Skeletal muscle tissue (tissue), 4 donors: ENCODE data around the gene NUAK1. TPM values are rescaled to one million over a fixed set of nuclear protein-coding genes. Genes with fewer than 3 reads are reported as not detected.

Source experiments
- H3K27ac ChIP-seq: one replicate; pipeline ENCODE4 v1.7.0; 2013; ENCODE audit warnings: mild to moderate bottlenecking, low read depth, low read length, inconsistent platforms
- H3K27me3 ChIP-seq, 3 donors: one replicate each; pipeline ENCODE4 v1.7.0; 2013; ENCODE audit warnings: low read length in 3 of 3; ENCODE audit not compliant: control insufficient read depth in 3 of 3, insufficient read depth in 3 of 3
- H3K36me3 ChIP-seq, 3 donors: one replicate each; pipeline ENCODE4 v1.7.0; 2013; ENCODE audit warnings: low read length in 3 of 3; ENCODE audit not compliant: control insufficient read depth in 3 of 3, insufficient read depth in 3 of 3
- H3K4me1 ChIP-seq, 3 donors: one replicate each; pipeline ENCODE4 v1.7.0; 2013; ENCODE audit warnings: low read length in 3 of 3, mild to moderate bottlenecking in 3 of 3; ENCODE audit not compliant: control insufficient read depth in 3 of 3, insufficient read depth in 3 of 3
- H3K4me3 ChIP-seq, 3 donors: one replicate each; pipeline ENCODE4 v1.7.0; 2013; ENCODE audit warnings: low read length in 3 of 3
- H3K9ac ChIP-seq, 3 donors: one replicate each; pipeline ENCODE4 v1.7.0; 2013; ENCODE audit warnings: low read length in 3 of 3, mild to moderate bottlenecking in 3 of 3, moderate library complexity in 2 of 3, low read depth in 1 of 3
- H3K9me3 ChIP-seq, 3 donors: one replicate each; pipeline ENCODE4 v1.7.0; 2013; ENCODE audit warnings: low read length in 3 of 3; ENCODE audit not compliant: control insufficient read depth in 3 of 3
- total RNA-seq: library from RNA; depleted of rRNA; stranded (reverse); fragments of >200 nt; gene quantifications from one replicate; pipeline ENCODE4 v1.2.3, GENCODE V29; 2014
- donor health status: Osteomylitis.

NUAK1 gene
- total RNA-seq, 1 donor from 2014 or later, result 9.4 TPM

GRCh38 chr12:106044773-106045172 is 94.0 kb downstream of the NUAK1 start:
- H3K27me3 ChIP-seq, result no peaks in the 10 kb centered on the region
- peaks cover 0 to 3% (median 0%) of the 10 kb centered on the region in 3 donors for H3K4me1 ChIP-seq
- H3K9ac ChIP-seq, result no peak overlapping the region
- no peaks in the 10 kb centered on the region for H3K36me3 ChIP-seq
- no peak overlapping the region for H3K4me3 ChIP-seq
- H3K27ac ChIP-seq, result no peak overlapping the region
- no peaks in the 10 kb centered on the region for H3K9me3 ChIP-seq

GRCh38 chr12:106042037-106042436 is 96.7 kb downstream of the NUAK1 start:
- Histone ChIP-seq H3K9me3 (no peaks in the 10 kb centered on the region), H3K4me3 (no peak overlapping the region), H3K36me3 (no peaks in the 10 kb centered on the region)

GRCh38 chr12:106040521-106040920 is 98.2 kb downstream of the NUAK1 start:
- Histone ChIP-seq H3K27me3 (no peaks in the 10 kb centered on the region), H3K4me3 (no peak overlapping the region), H3K4me1 (peaks cover 0 to 10% (median 7%) of the 10 kb centered on the region in 3 donors), H3K36me3 (no peaks in the 10 kb centered on the region), H3K27ac (no peak overlapping the region), H3K9me3 (no peaks in the 10 kb centered on the region), H3K9ac (peak overlapping the region in 1 of 3 donors; percentile 11)

More at GRCh38 chr12:106042037-106042436, 96.7 kb downstream of the NUAK1 start:
- Histone ChIP-seq H3K27me3 (no peaks in the 10 kb centered on the region), H3K27ac (no peak overlapping the region), H3K9ac (no peak overlapping the region), H3K4me1 (peaks cover 0 to 10% (median 7%) of the 10 kb centered on the region in 3 donors)

- H3K27ac ChIP-seq, result no peak overlapping the region
- H3K9me3 ChIP-seq, result no peaks in the 10 kb centered on the region
- H3K4me1 ChIP-seq, result peaks cover 0 to 10% (median 7%) of the 10 kb centered on the region in 3 donors
- no peaks in the 10 kb centered on the region for H3K27me3 ChIP-seq
- peak overlapping the region in 2 of 3 donors; percentile 11 to 34 for H3K9ac ChIP-seq
- no peak overlapping the region for H3K4me3 ChIP-seq
- H3K36me3 ChIP-seq, result no peaks in the 10 kb centered on the region
Measured at GRCh38 chr12:106039646-106040404, 98.9 kb downstream of the NUAK1 start.

- H3K27me3 ChIP-seq, result no peaks in the 10 kb centered on the region
- no peak overlapping the region for H3K27ac ChIP-seq
- H3K4me1 ChIP-seq, result peaks cover 0 to 10% (median 7%) of the 10 kb centered on the region in 3 donors
- H3K4me3 ChIP-seq, result no peak overlapping the region
- H3K36me3 ChIP-seq, result no peaks in the 10 kb centered on the region
- H3K9ac ChIP-seq, result peak overlapping the region in 1 of 3 donors; percentile 34
- H3K9me3 ChIP-seq, result no peaks in the 10 kb centered on the region
Measured at GRCh38 chr12:106039242-106039641, 99.5 kb downstream of the NUAK1 start.

GRCh38 chr12:106037524-106038298 is 101.0 kb downstream of the NUAK1 start:
- peaks cover 0 to 10% (median 7%) of the 10 kb centered on the region in 3 donors for H3K4me1 ChIP-seq
- H3K9ac ChIP-seq, result no peak overlapping the region

GRCh38 chr12:106035421-106035820 is 103.3 kb downstream of the NUAK1 start:
- no peak overlapping the region for H3K4me3 ChIP-seq
- H3K9ac ChIP-seq, result no peak overlapping the region
- no peaks in the 10 kb centered on the region for H3K27me3 ChIP-seq
- H3K36me3 ChIP-seq, result no peaks in the 10 kb centered on the region
- H3K4me1 ChIP-seq, result peaks cover 0 to 10% (median 9%) of the 10 kb centered on the region in 3 donors
- H3K9me3 ChIP-seq, result no peaks in the 10 kb centered on the region
- H3K27ac ChIP-seq, result no peak overlapping the region

More at GRCh38 chr12:106037524-106038298, 101.0 kb downstream of the NUAK1 start:
- no peaks in the 10 kb centered on the region for H3K36me3 ChIP-seq
- H3K4me3 ChIP-seq, result no peak overlapping the region
- no peaks in the 10 kb centered on the region for H3K9me3 ChIP-seq
- H3K27ac ChIP-seq, result no peak overlapping the region
- H3K27me3 ChIP-seq, result no peaks in the 10 kb centered on the region

GRCh38 chr12:106034316-106034715 is 104.4 kb downstream of the NUAK1 start:
- Histone ChIP-seq H3K36me3 (no peaks in the 10 kb centered on the region), H3K27ac (no peak overlapping the region), H3K27me3 (no peaks in the 10 kb centered on the region), H3K9ac (no peak overlapping the region), H3K4me3 (no peak overlapping the region), H3K9me3 (no peaks in the 10 kb centered on the region), H3K4me1 (peaks cover 0 to 6% (median 3%) of the 10 kb centered on the region in 3 donors)

- Histone ChIP-seq H3K36me3 (no peaks in the 10 kb centered on the region), H3K27me3 (no peaks in the 10 kb centered on the region), H3K9me3 (no peaks in the 10 kb centered on the region), H3K9ac (no peak overlapping the region), H3K27ac (no peak overlapping the region), H3K4me1 (peaks cover 0 to 2% (median 0%) of the 10 kb centered on the region in 3 donors), H3K4me3 (no peak overlapping the region)
Measured at GRCh38 chr12:106033161-106033675, 105.5 kb downstream of the NUAK1 start.

GRCh38 chr12:106032623-106032925 is 106.2 kb downstream of the NUAK1 start:
- no peak overlapping the region for H3K27ac ChIP-seq
- H3K9ac ChIP-seq, result no peak overlapping the region
- no peaks in the 10 kb centered on the region for H3K36me3 ChIP-seq
- peaks cover 0 to 2% (median 0%) of the 10 kb centered on the region in 3 donors for H3K4me1 ChIP-seq
- H3K27me3 ChIP-seq, result no peaks in the 10 kb centered on the region
- no peaks in the 10 kb centered on the region for H3K9me3 ChIP-seq
- no peak overlapping the region for H3K4me3 ChIP-seq
